ENCODE data around the gene FOS.
A peak's percentile ranks its signal among the peaks of the same experiment; 100 is the strongest.

Gene FOS

DNA sequence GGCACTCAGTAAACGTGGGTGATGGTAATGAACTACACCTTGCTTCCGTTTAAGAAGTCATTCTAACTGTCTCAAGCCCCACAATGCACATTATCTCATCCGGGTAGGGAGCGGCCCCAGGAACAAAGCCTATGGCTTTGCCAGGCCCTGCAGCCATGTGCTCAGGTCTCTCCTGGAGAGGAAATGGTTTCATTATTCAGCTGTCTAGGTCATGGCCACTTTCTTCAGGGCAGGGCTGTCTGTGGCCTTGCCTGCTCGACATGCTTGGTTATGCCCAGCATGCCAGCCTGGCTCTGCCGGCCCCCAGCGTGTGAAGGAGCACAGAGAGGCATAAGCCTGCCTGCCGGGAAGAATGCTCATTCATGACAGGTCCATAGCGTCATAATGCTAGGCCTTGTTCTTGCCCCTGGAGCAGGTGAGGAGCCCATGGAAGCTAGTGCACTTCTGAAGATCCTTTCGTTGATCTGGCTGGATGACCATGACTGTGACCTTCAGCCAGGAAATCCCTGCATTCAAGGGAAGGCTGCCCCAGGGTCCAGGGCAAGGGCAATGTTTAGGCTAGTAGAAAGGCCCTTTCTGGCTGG lies 26.3 kb upstream of the FOS start:
- no peak for DNase-seq

GRCh38 chr14:75254381-75254822 lies 24.2 kb upstream of the FOS start:
- no peak for DNase-seq

DNA sequence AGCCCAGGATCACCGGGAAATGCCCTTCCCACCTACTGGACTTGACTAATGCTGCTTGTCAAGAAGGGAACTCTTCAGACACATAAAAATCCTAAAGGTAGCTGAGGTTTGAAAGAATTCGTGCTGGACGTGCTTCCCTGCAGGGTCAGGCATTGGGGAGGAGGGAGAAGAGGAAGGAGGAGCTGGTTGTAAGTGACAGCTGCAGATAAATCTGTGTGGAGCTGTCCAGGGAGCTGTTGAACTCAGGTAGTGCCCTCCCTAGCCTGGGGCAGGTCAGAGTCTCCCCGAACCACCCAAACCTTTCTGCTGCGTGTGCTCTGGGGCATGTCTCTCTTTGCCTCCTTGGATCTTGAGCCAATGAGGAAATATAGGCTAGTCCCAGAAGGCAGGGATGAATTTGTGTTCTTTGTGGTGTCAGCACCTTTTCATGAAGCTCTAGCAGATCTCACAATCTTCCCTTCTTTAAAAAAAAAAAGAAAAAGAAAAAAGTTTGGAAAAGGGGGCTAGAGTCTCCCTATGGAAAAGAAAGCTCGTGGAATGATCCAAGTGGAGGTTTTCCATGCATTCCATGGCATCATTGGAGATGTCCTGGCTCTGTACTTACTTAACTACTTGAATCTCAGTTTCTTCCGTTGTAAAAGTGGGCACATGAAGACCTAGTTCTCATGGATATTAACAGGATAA lies 23.6 kb upstream of the FOS start:
- no peak for DNase-seq

- no peak for DNase-seq
Observed at GRCh38 chr14:75258079-75258802, 20.4 kb upstream of the FOS start.

DNA sequence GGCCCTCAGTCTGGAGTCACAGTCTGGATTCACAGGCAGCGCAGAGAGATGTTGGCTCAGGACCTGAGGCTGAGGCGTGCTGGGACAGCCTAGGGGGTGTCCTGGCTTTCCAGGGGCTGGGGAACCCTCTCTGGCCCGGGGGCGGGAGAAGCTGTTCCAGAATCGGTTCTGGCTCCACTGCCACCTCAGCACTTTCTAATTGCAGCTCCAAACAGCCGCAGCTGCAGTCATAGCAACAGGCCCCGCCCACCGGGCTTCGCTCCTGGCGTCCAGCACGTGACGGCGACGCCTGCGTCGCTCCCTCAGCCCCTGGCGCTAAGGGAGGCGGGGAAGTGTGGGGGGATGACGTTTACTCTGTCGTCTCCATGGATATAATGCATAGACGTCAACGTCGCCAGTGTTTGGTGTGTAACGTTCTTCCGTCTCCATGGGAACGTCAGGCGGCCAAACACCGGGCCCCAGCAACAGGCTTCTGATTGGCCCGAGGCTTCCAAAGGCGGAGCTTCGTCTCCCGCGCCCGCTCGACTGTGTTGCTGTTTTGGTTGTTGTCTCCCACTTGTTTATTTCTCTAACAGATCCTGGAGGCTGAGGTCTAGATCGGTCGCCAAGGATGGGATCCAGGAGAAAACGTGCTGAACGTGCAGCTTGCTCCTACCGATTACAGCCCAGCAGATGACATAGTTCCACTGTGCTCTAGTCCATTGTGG lies 19.7 kb upstream of the FOS start:
- DNase-seq: peak; percentile 98

DNA sequence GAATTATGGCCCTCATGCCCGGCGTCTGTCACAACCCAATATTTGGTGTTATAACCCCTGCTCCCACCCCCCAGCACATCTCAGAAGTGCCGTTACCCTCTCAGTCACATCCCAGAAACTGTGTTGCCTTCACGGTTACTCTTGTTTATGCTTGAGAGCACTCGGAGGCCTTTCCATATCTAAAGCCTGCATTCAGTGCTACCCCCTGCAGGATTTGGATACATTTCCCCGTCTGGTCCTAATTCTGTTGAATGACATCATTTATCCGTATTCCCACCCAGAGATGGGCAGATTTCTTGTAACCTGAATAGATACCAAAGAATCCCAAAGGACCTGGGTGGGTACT lies 19.1 kb upstream of the FOS start:
- DNase-seq: peak in 1 of 2 experiments; percentile 37

DNA sequence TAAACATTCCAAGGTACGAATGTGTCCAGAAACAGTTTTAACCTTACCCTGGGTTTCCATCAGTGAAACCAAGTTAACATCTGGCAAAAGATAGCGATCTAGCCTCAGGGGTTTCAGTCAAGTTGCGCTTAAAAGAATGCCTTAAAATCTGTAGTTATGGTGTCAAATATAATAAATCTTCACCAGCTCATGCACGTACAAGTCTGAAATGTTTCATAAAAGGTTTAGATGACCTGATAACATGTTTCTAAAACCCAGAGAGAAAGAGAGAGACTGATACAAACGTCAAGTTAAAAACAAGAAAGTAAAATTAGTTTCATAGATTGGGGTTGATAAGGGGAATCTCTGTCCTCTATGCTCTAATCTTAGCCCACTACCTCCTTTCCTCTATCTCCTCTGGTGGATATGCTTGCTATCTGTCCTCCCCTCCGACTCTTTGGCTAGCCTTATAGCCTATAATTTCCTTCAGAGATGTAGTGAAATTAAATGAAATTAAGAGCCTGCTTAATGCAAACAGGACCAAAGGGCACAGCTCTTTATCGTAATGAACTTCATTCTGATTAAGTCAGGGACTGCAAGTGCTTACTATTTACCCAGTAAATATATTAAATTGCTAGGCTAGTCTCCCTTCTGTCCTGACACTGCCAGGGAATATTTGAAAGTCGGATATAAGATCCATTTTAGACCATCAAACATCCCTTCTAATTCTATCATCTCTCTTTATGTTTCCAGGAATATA lies 18.4 kb upstream of the FOS start:
- no peak for DNase-seq

GRCh38 chr14:75261820-75262219 lies 16.8 kb upstream of the FOS start:
- DNase-seq: no peak

- no peak for DNase-seq
Observed at GRCh38 chr14:75262641-75263040, 16.0 kb upstream of the FOS start.

DNA sequence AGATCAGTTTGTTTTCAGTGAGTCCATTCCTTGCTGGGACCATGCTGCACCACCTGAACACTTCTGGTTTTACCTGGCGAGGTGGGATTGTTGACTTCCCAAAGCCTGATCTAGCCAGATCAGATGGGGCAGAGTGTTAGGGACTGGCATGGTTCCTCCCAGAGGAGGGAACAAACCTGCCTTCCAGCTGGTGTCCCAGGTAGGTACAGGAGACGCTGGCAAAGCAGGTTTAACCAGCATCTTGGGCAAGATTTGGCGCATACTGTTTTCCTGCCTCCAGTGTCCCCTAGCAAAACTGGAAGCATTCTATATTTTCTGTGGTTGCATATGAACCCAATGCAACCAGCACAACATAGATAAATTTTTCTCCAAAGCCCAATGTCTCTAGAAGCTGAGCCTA lies 14.6 kb upstream of the FOS start:
- DNase-seq: no peak

- DNase-seq: no peak
Observed at GRCh38 chr14:75267141-75267721, 11.4 kb upstream of the FOS start.

DNA sequence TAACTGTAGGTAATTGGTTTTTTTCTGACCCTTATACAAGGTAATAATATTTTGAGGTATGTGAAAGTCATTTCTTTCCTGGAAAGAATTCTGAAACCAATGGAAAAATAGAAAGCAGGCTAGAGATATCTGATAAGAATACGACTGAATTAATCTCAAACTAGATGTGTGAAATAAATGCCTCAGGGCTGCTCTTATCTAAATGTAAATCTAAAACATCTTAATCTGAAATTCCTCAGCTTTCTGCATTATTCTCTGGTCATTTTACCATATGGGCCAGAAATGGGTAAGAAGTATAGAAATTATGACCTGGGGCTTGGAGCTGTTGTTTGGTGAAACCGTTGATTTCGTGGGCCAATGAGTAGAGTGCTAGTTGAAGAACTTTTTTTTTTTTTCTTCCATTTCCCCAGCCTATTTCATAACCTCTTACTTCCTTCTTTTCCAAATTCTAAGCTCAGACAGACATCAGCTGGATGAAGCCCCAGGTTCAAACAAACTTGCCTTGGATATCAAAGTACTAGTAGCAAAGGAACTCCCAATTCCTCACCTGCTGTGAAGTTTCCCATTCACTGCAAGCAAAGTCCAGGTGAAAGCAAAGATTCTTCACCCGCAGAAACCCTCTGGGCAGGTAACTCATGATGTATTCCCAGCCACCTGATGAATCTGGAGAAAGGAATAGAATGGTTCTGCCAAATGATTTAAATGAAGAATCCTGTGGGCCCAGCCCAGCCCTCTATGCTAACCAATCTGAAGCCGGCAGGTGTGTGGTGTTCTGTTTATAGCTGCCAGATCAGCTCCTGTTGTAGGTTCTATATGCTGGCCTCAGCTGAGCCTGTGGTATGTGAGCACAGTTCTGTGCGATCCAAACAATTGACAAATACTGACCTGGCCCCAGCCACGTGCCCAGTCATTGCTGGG lies 9.7 kb upstream of the FOS start:
- no peak for DNase-seq

DNA sequence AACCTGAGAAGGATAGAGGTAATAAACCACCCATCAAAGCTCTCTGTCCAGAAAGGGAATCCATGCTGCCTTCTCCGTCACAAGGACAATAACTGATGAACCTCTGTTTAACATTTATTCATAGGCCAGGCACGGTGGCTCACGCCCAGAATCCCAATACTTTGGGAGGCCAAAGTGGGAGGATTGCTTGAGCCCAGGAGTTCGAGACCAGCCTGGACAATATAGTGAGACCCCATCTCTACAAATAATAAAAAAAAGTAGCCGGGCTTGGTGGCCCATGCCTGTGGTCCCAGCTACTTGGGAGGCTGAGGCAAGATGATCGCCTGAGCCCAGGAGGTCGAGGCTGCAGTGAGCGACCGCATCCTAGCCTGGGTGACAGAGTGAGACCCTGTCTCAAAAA lies 7.1 kb upstream of the FOS start:
- no peak for DNase-seq

GRCh38 chr14:75273272-75274049 lies 5.2 kb upstream of the FOS start:
- no peak for DNase-seq

GRCh38 chr14:75274050-75274898 lies 4.4 kb upstream of the FOS start:
- no peak for DNase-seq

- DNase-seq: no peak
Observed at GRCh38 chr14:75274899-75275569, 3.6 kb upstream of the FOS start.

DNA sequence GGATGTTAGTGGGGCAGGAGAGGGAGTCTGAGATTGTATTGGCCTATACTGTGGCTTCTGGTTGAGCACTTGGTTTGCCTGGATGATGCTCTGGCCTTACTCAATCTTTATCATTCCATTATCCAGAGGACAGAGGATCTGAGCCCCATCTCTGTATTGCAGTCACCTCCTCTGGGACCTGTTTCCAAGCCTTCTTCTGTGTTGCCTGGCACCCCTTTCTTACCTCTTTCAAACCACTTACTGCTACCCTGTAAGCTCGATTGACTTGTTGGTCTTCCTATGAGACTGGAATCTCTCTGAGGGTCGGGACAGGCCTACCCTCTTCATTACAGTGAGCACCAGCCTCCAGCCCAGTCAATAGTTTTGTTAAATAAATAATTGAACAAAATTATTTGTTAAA lies 3.0 kb upstream of the FOS start:
- DNase-seq: no peak

DNA sequence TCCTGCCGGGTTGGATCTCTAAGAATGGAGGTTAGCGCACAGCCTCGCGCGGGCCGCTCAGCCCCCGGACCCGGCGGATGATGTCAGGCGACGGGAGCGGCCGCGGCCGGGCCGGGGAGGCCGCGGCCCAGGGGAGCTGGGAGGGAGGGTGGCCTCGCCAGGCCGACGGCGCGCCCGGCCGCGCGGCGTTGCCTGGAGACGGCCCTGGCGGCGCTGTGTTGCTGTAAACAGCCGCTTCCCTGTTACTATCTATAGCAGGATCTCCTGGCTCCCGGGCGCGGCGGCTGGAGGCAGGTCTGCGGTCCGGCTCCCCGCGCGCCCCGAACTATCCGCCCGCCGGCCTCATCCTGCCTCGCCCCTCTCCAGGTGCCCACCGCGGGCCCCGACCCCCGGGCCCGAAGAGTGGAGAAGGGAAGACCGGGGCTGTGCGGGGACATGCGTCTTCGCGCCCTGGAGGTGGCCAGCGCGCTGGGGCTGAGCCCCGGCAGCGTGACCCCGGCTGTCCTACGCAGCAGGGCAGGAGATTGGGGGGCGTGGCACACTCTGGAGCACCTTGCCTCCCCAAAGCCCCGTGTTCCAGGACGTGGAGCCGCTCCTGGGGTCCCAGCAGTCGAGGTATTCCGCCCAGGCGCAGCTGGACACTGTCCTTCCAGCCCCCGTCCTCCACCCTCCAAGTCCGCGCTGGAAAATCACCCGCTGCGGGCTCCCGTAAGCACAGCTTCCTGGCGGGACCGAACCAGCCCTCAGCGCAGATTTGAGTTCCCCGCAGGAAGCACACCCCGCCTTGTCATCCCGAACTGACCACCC lies 1.4 kb upstream of the FOS start:
- DNase-seq: peak in 1 of 2 experiments; percentile 72
